IPS DF 6.9 (cell line): ENCODE data around the gene CST6.
"Not testable (repeated sequence)": the region's sequence is repeated elsewhere in the genome, so short reads cannot be mapped to it uniquely, and the experiment has no call there.

Source experiments
- DNase-seq: peaks from one replicate; pipeline ENCODE4 v3.0.0-alpha.2; 2013; ENCODE audit warnings: low read depth, low spot score
- H3K27ac ChIP-seq: one replicate; pipeline ENCODE4 v1.5.1; 2013; ENCODE audit warnings: low read length, control low read depth
- H3K27me3 ChIP-seq: 2 replicates; pipeline ENCODE4 v1.6.1; 2013; ENCODE audit warnings: mild to moderate bottlenecking, low read length; ENCODE audit not compliant: control insufficient read depth, insufficient read depth
- H3K36me3 ChIP-seq: 2 replicates; pipeline ENCODE4 v1.6.1; 2013; ENCODE audit warnings: low read length; ENCODE audit not compliant: control insufficient read depth, insufficient read depth
- H3K4me1 ChIP-seq: 2 replicates; pipeline ENCODE4 v1.6.1; 2013; ENCODE audit warnings: low read length; ENCODE audit not compliant: control insufficient read depth, insufficient read depth
- H3K4me3 ChIP-seq: 2 replicates; pipeline ENCODE4 v1.5.1; 2013; ENCODE audit warnings: mild to moderate bottlenecking, low read length
- H3K9me3 ChIP-seq: 2 replicates; pipeline ENCODE4 v1.6.1; 2013; ENCODE audit warnings: low read length, inconsistent platforms; ENCODE audit not compliant: control insufficient read depth, insufficient read depth
- WGBS: extraction: QIAGEN DNeasy Blood & Tissue Kit; methylation state at CpG from one replicate; pipeline ENCODE4 v1.1.7; 2013; ENCODE audit warnings: mixed read lengths, missing lambda C conversion rate; ENCODE audit not compliant: insufficient read length, insufficient coverage; 5-methylcytosine and 5-hydroxymethylcytosine counted together

CST6 gene

GRCh38 chr11:66015936-66016792 is 4.4 kb downstream of the CST6 start:
- H3K4me1 ChIP-seq = no peaks in the 10 kb centered on the region; the same call in 1 of the 2 replicates
- DNase-seq = no peak
- WGBS = no CpG with 5 or more reads among the region's 18 CpGs
- H3K4me3 ChIP-seq = no peak overlapping the region
- H3K27ac ChIP-seq = no peak overlapping the region
- H3K9me3 ChIP-seq = no peaks in the 10 kb centered on the region
- no peaks in the 10 kb centered on the region for H3K36me3 ChIP-seq
- H3K27me3 ChIP-seq = peaks cover 5% of the 10 kb centered on the region

DNA sequence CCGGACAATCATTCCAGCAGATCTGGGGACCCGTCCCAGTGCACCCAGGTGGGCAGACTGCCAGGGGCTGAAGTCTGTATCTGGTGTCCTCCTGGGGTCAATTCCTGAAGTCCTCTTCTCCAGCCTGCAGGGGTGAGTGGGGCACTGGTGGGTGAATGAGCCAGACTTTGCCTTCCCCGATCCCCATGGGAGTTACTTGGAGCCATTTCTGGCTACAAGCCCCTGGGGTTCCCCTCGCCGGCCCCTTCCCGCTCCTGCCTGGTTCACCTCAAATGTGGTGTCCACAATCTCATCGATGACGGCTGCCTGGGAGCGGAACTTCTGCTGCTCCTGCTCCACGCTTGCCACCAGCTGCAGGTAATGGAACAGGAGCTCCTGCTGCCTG is 5.0 kb downstream of the CST6 start:
- H3K27me3 ChIP-seq = 0 out of 2 replicates have a peak, but pooled peaks cover 2% of the 10 kb centered on the region
- H3K4me3 ChIP-seq = no peak overlapping the region
- DNase-seq = no peak
- no peaks in the 10 kb centered on the region for H3K4me1 ChIP-seq
- no peak overlapping the region for H3K27ac ChIP-seq
- no peaks in the 10 kb centered on the region for H3K9me3 ChIP-seq
- no CpG with 5 or more reads among the region's 10 CpGs for WGBS
- no peaks in the 10 kb centered on the region for H3K36me3 ChIP-seq

DNA sequence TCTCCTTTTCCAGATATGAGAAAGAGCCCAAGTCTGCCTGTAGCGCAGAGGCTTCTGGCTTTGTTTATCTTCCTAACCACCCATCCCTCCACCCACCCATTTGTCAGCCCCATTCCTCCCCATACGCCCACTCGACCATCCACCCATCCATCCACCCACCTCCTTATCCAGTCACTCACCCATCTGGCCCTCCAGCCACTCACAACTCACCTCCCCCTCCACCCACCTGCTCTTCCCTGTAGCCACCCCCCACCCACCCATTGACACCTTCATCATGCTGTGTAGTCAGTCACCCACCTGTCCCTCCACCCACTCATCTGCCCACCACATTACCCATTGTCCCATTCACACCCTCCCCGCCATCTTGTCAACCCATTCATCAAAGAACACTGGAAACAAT is 5.5 kb downstream of the CST6 start:
- H3K27ac ChIP-seq = no peak overlapping the region
- no peak overlapping the region for H3K4me3 ChIP-seq
- no peaks in the 10 kb centered on the region for H3K36me3 ChIP-seq
- no peaks in the 10 kb centered on the region for H3K9me3 ChIP-seq
- H3K27me3 ChIP-seq = 0 out of 2 replicates have a peak, but pooled peaks cover 2% of the 10 kb centered on the region
- WGBS = 100% methylated on average over 2 of the region's 4 CpGs
- no peak for DNase-seq
- no peaks in the 10 kb centered on the region for H3K4me1 ChIP-seq

DNA sequence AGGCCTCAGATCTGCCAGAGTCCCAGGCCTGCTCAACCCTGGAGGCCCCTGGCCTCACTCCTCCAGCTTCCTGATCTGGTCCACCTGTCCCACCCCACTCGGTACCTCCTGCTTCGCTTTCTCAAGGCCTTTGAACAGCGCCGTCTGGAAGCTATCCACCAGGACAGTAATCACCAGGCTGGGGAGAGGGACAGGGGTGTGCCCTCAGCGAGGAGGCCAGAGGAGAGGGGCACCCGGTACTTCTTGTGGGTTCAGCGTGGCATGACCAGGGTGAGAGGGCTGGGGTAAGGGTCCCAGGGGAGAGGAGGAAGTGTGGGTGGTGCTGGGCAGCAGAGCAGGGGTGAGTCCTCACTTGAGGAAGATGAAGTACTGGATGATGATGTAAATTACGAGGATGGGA is 8.4 kb downstream of the CST6 start:
- Histone ChIP-seq H3K27ac (no peak overlapping the region), H3K4me3 (no peak overlapping the region), H3K27me3 (0 out of 2 replicates have a peak, but pooled peaks cover 2% of the 10 kb centered on the region), H3K9me3 (no peaks in the 10 kb centered on the region), H3K36me3 (no peaks in the 10 kb centered on the region), H3K4me1 (no peaks in the 10 kb centered on the region; the same call in 1 of the 2 replicates)
- no peak for DNase-seq
- no CpG with 5 or more reads among the region's 8 CpGs for WGBS

- H3K36me3 ChIP-seq = no peaks in the 10 kb centered on the region
- H3K27me3 ChIP-seq = 0 out of 2 replicates have a peak, but pooled peaks cover 2% of the 10 kb centered on the region
- no peaks in the 10 kb centered on the region for H3K9me3 ChIP-seq
- H3K4me1 ChIP-seq = no peaks in the 10 kb centered on the region; the same call in 1 of the 2 replicates
- H3K4me3 ChIP-seq = no peak overlapping the region
- no peak overlapping the region for H3K27ac ChIP-seq
- no CpG with 5 or more reads among the region's 25 CpGs for WGBS
- DNase-seq = no peak
Observed at GRCh38 chr11:66020618-66021357, 9.0 kb downstream of the CST6 start.

GRCh38 chr11:66022401-66023185 is 10.8 kb downstream of the CST6 start:
- no peaks in the 10 kb centered on the region; the same call in 1 of the 2 replicates for H3K4me1 ChIP-seq
- H3K27ac ChIP-seq = no peak overlapping the region
- no peak overlapping the region for H3K4me3 ChIP-seq
- no peaks in the 10 kb centered on the region for H3K9me3 ChIP-seq
- DNase-seq = peak; percentile 68
- H3K36me3 ChIP-seq = no peaks in the 10 kb centered on the region
- no CpG with 5 or more reads among the region's 46 CpGs for WGBS
- H3K27me3 ChIP-seq = 0 out of 2 replicates have a peak, but pooled peaks cover 2% of the 10 kb centered on the region

DNA sequence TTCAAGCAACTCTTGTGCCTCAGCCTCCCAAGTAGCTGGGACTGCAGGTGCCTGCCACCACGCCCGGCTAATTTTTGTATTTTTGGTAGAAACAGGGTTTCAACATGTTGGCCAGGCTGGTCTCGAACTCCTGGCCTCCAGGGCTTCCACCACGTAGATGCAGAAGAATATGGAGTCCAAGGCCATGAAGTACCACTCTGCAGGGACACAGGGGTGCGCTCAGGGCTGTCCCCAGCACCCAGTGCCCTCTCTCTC is 11.3 kb downstream of the CST6 start:
- H3K4me1 ChIP-seq, H3K4me3 ChIP-seq, H3K9me3 ChIP-seq, DNase-seq, H3K27me3 ChIP-seq, H3K36me3 ChIP-seq, H3K27ac ChIP-seq: not testable (repeated sequence)
- no CpG with 5 or more reads among the region's 5 CpGs for WGBS

GRCh38 chr11:66026017-66026529 is 14.3 kb downstream of the CST6 start, which contains the start of gene CATSPER1:
Gene CATSPER1 (minus strand): TSS chr11:66026479. CDS start chr11:66026379, 100 bp downstream.
- Histone ChIP-seq H3K4me3 (no peak within 1 kb of the TSS), H3K27ac (no peak within 1 kb of the TSS), H3K4me1 (no peaks in the 10 kb centered on the region; the same call in 1 of the 2 replicates), H3K27me3 (0 out of 2 replicates have a peak, but pooled peaks cover 2% of the 10 kb centered on the region), H3K36me3 (no peaks in the 10 kb centered on the region), H3K9me3 (no peaks in the 10 kb centered on the region)
- DNase-seq = no peak
- no CpG with 5 or more reads among the region's 18 CpGs for WGBS

DNA sequence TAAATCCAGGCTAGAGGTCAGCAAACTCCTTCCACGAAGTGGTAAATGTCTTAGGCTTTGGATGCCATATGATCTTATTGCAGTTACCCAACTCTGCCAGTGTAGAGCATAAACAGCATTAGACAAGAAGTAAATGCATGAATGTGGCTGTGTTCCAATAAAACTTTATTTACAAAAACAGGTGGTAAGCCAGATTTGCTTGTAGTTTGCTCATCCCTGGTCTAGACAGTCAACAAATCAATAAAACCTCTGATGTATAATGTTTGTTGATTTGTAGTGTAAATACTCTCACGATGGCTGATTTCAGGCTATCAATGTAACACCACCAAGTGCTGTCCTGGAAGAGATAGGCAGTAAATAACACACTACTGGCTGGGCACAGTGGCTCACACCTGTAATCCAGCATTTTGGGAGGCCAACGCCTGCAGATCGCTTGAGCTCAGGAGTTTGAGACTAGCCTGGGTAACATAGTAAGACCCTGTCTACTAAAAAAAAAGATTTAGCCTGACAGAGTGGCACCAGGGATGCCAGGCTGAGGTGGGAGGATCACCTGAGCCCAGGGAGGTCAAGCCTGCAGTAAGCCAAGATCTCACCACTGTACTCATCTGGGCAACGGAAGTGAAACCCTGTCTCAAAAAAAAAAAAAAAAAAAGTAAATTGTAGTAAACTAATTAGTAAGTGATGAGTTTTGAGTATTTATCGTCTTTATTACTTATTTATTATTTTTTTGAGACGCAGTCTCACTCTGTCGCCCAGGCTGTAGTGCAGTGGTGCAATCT is 21.3 kb downstream of the CST6 start:
- no peak for DNase-seq
- no CpG with 5 or more reads among the region's 8 CpGs for WGBS
- H3K36me3 ChIP-seq = no peaks in the 10 kb centered on the region
- H3K27ac ChIP-seq = no peak overlapping the region
- H3K27me3 ChIP-seq = no peaks in the 10 kb centered on the region; the same call in 1 of the 2 replicates
- H3K9me3 ChIP-seq = no peaks in the 10 kb centered on the region
- H3K4me3 ChIP-seq = no peak overlapping the region
- H3K4me1 ChIP-seq = no peaks in the 10 kb centered on the region
